IMR-90 (cell line): Measurements from ENCODE around the gene ATP1B2. TPM values are rescaled to one million over a fixed set of nuclear protein-coding genes. Genes with fewer than 3 reads are reported as not detected.

Source experiments
- CTCF ChIP-seq: conservative IDR thresholded peaks from 2 replicates; pipeline ENCODE4 v1.5.1; 2012; ENCODE audit warnings: mild to moderate bottlenecking, low read depth, low read length, improper control_type of control experiment
- MAFK ChIP-seq: IDR thresholded peaks from 2 replicates; pipeline ENCODE4 v1.6.1; 2012; ENCODE audit warnings: low read depth, low read length, improper control_type of control experiment
- polyA plus RNA-seq, 3 experiments: library from polyadenylated mRNA; depleted of rRNA; stranded (reverse); fragments of >200 nt; gene quantifications; 2 replicates each; pipeline ENCODE4 v1.2.3, GENCODE V29; 2012; ENCODE audit warnings: low replicate concordance in 1 of 3
- total RNA-seq: library from RNA; depleted of rRNA; stranded (reverse); fragments of >200 nt; gene quantifications from 2 replicates; pipeline ENCODE4 v1.2.3, GENCODE V29; 2012

ATP1B2 gene
- total and polyA plus RNA-seq, 2 of the 4 experiments (the other 2 are of a cell fraction) = 0.02 TPM; not detected in 1

DNA sequence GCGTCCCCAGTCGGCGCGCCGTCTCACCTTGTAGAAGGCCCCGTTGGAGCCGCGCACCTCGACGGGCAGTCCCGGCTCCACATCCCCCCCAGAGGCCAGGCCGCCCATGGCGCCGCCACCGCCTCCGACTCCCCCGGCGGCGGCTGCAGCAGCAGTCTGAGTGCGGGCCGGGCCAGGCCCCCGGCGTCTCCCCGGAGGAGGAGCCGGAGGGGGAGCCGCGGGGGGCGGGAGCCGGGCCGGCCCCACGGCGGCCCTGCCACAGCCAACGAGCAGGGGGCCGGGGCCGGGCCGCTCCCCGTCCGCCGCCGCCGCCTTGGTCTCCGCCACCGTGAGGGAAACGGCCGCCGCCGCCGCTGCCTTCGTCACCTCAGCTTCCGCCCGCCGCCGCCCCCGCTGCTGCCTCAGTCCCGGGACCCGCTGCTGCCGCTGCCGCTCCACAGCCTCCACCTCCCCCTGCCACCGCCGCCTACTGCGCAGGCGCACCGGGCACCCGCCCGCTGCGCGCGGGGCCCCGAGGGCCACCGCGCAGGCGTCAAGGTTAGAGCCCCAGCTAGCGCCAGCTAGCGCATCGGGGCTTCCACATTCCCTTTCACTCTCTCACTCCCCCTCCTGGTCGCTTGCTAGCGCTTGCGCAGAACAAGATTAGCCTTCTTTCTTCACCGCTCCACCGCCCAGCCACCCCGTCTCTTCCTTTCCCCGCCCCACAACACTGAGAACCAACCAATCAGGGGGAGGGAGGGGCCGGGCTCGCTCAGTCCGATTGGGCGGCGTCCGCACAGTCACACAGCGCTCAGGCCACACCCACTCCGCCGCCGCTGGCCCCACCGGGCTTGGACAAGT is 36.1 kb upstream of the ATP1B2 start, which contains the start of gene FXR2 (continued):
- TF ChIP-seq CTCF (peak; percentile 87), MAFK (no peak)
